Activated CD8-positive, alpha-beta memory T cell treated with anti-CD3 and anti-CD28 coated beads, Interleukin-2, amount 50 U/mL, for 48 hours (primary cell): ENCODE results near the gene TBXA2R.
"Not testable (repeated sequence)": the region's sequence is repeated elsewhere in the genome, so short reads cannot be mapped to it uniquely, and the experiment has no call there.

Experiments used
- DNase-seq: peaks from one replicate; pipeline ENCODE4 v3.0.0-alpha.2; 2020

TBXA2R gene

DNA sequence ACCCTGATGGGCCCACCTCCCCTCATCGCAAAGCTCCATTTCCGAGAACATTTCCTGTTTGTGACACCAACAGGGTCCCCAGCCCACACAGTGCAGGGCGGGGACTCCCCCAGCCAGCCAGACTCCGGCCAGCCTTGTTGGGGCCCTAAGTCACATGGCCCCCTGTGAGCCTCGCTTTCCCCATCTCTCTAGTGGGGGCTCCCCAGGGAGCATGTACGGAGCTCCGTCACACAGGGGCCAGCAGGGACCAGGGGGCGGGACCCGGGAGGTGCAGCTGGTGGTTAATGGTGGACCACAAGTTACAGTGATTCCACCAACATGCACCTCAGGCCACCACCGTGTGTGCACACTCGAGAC is 1.7 kb downstream of the TBXA2R start:
- peak; percentile 67 for DNase-seq

DNA sequence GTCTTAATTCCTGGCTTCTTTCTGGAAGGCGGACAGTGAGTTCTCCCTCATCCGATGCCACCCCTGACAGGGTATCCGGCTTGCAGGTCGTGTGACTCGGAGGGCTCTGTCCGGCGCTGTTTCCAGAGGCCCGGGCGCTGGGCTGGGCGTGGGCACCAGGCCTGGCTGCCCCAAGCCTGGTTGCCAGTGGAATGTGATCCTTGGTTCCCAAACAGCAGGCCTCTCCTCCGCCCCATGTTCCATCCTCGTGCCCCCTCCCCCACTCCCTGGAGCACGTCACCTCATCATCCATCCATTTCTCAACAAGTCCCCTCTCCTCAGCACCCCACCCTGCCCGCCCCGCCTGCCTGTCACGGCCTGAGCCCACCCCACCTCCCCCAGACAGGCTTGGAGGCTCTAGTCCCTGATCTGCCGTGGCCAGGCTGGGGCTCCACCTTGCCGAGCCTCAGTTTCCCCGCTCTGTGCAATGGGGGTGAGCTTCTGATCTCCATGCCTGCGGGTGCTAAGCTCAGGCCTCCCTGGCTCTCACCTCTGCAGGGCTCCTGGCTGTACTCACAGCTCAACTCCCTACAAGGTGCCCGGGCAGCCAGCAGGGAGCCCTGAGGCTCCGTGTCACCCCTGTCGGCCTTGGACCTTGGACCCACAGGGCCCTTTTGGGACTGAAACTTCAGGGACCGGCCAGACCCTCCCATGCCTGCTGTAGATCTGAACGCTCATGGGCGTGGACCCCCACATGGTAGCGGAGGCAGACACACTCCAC is 2.3 kb downstream of the TBXA2R start:
- DNase-seq: no peak

DNA sequence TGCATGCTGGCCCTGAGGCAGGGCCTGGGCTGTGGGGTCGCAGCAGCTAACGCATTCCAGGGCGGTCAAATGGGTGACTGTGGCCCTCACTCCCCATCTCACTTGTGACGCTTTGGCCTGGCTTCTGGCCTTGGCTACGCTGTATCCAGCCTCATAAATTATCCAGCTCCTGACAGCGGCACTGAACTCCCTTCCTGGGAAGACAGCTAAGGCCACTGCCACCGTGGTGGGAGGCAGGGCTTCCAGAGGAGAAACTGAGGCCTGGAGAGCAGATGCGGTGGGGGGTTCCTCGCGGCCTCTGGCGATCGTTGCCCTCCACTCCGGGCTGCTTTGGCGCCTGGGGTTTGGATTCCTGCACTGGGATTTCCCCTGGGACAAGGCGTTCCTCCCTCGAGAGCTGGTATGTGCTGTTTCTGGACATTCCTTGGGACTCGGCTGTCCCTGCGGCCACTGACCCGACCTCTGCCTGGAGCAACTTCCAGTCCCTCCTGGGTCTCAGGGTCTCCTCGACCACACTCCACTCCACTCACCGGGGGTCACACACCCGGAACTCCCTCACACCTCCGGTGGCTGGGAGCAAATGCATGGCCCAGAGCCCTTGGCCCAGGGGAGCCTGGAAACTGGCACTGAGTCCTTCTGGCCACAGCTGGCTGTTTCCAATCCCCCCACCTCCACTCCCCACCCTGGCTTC is 3.4 kb downstream of the TBXA2R start:
- DNase-seq: peak; percentile 47

DNA sequence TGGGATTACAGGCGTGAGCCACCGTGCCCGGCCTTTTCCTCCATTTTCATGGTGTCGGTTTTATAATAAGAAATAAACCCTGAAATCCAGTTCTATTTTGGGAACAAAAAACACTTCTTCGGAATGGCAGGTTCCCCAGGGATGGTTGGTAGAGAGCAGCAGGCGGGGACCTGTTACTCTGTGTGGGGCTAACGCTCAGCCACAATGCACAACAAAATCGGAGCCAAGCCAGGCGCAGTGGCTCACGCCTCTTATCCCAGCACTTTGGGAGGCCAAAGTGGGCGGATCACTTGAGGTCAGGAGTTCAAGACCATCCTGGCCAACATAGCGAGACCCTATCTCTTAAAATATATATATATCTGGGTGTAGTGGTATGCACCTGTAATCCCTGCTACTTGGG is 5.7 kb downstream of the TBXA2R start:
- DNase-seq: no peak

DNA sequence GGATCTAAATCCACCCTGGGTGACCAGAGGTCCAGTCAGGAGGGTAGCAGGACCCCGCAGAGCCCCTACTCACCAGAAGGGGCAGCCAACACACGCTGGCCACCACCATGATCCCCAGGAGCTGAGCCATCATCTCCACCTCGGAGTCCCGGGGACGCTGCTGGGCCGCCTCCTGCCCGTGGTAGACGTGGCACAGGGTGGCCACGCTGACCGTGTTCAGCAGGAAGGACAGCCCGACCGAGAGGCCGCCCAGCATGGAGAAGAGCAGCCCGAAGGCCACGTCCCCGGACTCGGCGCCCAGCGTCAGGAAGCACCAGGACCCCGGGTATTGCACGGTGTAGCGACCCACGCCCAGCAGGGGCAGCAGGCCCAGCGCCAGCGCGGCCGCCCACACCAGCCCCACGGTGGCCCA is 6.9 kb downstream of the TBXA2R start:
- no peak for DNase-seq

DNA sequence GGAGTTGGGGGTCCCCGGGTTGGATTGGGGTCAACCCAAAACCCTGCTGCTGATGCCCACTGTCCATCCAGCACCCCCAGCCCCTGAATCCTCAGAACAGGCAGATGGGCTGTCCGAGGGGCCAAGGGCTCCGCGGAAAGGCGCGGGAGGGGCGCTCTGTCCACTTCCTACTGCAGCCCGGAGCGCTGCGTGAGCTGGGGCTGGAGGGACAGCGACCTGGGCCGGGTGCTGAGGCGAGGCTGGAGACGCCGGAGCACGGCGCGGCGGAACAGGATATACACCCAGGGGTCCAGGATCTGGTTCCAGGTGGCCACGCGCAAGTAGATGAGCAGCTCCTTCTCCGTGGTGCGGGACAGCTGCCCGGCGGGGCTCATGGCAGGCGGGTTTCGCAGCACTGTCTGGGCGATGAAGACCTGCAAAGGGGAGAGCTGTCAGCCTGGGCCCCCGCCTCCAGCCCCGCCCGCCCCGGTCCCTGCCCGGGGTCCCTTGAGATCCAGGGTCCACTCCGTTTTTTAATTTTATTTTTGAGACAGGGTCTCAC is 11.1 kb downstream of the TBXA2R start:
- no peak for DNase-seq

DNA sequence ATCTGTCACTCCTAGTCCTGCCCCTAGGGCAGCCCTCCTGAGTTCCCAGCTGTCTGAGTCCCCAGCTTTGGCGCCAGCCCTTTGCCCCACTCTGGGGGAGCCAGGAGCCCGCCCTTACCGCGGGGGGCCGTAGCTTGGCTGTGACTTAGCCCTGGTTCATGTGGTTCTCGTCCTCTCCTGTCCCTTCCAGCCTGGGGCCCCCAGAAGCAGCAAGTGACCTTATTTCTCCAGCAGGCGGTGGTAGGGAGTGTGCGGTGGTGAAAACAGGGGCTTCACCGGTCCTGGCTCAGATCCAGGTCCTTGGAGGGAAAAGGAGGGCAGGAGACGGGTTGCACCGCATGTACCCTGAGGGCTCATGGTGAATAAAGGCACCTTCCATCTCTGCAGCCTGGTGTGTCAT is 13.5 kb downstream of the TBXA2R start:
- DNase-seq: no peak

DNA sequence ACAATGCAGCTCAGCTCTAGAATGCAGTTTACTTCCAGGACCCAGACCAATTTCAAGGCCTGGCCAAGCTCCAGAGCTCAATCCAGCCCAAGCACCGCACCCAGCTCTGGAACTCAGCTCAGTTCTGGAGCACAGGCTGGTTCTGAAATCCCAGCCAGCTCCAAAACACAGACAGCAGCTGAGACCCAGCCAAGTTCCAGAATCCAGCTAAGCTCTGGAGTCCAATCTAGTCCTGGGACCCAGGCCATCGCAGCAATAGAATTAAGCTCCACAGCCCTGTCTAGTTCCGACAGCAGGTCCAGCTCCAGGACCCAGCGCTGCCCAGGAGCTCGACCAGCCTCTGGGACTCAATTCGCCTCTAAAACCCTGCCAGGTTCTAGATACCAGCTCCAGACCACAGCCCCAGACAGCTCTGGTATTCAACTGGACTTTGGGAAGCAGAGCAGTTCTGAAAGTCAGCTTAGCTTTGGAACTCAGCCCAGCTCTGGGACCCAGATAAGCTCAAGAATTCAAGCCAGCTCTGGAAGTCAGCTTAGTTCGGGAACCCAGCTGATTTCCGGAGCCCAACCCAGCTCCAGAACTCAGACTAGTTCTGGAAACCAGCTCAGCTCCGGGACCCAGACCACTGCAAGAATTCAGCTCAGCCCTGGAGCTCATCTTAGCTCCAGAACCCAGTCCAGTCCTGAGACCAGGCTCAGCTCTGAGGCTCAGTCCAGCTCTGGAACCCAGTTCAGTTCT is 14.6 kb downstream of the TBXA2R start:
- DNase-seq: no peak

DNA sequence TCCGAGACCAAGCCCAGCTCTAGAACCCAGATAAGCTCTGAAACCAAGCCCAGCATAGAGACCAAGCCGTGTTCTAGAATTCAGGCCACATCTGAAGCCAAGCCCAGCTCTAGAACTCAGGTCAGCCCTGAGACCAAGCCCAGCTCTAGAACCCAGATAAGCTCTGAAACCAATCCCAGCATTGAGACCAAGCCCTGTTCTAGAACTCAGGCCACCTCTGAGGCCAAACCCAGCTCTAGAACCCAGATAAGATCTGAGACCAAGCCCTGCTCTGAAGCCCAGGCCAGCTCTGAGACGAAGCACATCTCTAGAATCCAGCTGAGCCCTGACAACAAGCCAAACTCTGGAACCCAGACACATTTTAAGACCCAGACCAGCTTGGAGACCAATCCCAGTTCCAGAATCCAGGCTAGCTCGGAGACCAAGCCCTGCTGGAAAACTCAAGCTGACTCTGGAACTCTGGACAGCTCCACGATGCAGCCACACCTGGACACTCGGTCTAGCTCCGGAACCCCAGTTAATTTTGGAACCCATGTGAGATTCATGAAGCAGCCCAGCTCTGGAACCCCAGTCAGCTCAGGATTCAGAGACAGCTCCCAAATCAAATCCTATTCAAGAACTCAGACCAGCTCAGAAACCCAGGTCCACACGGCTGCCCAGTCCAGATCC is 15.6 kb downstream of the TBXA2R start:
- DNase-seq: no peak

DNA sequence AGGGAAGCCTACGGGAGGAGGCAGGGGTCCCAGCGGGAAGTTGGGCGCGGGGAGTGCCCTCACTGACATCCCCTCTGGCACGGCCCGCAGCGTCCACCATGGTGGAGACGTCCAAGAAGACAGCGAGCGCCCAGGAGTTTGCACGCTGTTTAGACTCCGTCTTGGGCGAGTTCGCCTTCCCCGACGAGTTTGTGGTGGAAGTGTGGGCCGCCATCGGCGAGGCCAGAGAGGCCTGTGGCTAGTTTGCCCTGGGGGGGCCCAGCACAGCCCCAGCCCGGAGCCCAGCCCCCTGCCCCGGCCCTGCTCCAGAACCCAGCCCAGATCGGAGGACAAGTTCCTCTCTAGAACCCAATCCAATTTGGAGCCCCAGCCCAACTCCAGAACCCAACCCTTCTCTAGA is 16.7 kb downstream of the TBXA2R start:
- no peak for DNase-seq

DNA sequence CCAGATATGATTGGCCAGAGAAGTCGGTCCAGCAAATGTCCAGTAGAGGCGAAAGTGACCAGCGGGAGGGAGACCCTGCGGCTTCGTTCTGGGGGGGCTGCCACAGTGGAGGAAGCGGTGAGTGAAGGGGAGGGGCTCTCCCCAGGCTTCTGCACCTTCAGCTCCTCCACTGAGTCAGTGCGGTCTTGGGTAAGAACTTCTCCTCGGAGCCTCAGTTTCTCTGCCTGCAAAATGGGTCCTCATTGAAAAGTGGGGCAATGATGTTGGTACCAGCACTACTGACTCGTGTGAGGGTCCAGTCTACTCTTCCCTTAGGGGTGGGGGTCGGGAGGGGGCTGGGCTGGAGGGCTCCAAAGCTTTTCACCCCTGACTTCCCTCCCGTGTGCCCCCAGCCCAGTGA is 17.2 kb downstream of the TBXA2R start:
- no peak for DNase-seq

DNA sequence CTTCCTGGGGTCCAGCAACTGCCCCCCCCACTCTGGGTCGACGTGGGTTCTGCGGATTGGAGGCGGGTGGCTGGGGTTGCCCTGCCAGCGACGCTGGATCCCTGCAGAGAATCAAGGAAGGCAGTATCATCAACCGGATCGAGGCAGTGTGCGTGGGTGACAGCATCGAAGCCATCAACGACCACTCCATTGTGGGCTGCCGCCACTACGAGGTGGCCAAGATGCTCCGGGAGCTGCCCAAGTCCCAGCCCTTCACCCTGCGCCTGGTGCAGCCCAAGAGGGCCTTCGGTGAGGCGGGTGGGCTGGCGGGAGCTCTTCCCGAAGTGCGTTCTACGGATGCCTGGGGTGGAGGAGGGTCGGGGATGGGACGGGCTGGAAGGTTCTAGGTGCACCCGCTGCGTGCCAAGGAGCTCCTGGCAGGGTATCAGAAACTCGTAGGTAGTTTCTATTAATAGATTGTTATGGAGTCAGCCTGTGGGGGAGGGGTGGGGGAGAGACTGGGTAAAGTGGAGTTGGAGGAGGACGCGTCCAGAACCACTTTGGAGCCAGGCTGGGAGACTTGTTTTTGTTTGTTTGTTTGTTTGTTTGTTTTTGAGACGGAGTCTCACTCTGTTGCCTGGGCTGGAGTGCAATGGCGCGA is 19.8 kb downstream of the TBXA2R start:
- DNase-seq: no peak

DNA sequence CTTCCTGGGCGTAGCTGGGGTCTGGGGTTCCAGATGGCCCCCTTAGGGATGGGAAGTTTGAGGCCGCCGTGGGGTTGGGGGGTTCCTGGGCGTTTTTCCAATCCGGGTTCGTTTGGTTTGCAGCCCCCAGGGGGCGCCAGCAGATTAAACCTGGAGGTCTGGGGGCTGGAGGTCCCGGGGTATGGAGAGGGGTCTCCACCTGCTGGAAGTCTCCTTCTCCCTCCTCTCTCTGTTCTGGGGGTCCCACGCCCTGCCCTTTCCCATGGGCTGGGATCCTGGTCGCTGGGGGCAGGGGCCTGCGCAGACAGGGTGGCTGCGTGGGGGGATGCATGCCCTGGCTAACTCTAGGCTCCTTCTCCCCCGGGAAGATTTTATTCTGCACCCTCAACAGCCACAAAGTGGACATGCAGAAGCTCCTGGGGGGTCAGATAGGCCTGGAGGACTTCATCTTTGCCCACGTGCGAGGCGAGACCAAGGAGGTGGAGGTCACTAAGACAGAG is 20.5 kb downstream of the TBXA2R start:
- peak; percentile 80 for DNase-seq

DNA sequence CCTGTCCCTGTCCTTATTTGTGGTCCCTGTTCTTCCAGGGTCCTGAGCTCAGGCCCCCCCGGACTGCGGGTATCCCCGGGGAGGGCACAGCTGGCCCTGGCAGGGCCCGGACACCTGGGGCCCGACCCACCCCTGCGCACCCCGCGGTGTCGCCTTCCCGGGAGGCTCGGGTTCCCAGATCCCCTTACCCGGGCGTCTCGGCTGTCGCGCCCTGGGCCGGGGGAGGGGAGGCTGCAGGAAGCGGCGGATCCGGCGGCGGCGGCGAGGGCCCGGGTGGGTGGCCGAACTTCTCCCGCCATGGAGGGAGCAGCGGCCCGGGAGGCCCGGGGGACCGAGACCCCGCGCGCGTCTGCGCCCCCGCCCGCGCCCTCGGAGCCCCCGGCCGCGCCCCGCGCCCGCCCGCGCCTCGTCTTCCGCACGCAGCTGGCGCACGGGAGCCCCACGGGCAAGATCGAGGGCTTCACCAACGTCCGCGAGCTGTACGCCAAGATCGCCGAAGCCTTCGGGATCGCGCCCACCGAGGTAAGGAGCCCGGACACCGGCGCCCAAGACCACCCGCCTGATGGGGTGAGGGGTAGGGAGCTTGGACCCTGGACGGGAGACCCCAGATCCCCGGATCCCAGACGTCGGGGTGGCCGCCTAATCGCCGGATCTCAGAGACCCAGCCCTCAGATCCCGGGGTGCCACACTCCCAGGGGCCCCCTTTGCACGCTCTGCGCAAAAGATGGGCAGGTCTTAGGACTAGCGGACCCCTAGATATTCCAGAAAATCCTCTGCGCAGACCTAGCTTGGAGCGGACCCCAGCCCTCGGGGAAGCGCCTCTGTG is 21.2 kb downstream of the TBXA2R start, which contains the start of gene GIPC3:
GIPC3 (plus strand) TSS at position 178 of the 826 bp plus-strand sequence; CDS start at position 298, 120 bp downstream.
- no peak for DNase-seq

DNA sequence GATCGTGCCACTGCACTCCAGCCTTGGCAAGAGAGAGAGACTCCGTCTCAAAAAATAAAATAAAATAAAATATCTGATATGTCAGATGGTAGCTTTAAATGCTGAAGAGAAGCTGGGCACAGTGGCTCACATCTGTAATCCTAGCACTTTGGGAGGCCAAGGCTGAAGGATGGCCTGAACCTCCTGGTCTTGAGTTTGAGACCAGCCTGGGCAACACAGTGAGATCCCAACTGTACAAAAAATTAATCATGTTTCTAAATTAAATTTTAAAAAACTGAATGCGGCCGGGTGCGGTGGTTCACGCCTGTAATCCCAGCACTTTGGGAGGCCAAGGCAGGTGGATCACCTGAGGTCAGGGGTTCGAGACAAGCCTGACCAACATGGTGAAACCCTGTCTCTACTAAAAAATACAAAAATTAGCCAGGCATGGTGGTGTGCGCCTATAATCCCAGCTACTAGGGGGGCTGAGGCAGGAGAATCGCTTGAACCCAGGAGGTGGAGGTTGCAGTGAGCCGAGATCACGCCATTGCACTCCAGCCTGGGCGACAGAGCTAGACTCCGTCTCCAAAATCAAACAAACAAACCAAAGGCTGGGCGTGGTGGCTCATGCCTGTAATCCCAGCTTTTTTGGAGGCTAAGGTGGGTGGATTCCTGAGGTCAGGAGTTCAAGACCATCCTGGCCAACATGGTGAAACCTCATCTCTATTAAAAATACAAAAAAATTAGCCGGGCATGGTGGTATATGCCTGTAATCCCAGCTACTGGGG is 22.5 kb downstream of the TBXA2R start:
- not testable (repeated sequence) for DNase-seq

DNA sequence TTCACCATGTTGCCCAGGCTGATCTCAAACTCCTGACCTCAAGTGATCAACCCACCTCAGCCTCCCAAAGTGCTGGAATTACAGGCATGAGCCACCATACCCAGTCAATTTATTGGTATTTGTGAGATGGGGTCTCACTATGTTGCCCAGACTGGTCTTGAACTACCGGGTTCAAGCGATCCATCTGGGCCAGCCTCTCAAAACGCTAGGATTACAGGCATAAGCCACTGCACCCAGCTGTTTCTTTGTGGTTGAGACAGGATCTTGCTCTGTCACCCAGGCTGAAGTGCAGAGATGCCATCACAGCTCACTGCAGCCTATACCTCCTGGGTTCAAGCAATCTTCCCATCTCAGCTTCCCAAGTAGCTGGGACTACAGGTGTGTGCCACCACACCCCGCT is 24.9 kb downstream of the TBXA2R start:
- DNase-seq: not testable (repeated sequence)

DNA sequence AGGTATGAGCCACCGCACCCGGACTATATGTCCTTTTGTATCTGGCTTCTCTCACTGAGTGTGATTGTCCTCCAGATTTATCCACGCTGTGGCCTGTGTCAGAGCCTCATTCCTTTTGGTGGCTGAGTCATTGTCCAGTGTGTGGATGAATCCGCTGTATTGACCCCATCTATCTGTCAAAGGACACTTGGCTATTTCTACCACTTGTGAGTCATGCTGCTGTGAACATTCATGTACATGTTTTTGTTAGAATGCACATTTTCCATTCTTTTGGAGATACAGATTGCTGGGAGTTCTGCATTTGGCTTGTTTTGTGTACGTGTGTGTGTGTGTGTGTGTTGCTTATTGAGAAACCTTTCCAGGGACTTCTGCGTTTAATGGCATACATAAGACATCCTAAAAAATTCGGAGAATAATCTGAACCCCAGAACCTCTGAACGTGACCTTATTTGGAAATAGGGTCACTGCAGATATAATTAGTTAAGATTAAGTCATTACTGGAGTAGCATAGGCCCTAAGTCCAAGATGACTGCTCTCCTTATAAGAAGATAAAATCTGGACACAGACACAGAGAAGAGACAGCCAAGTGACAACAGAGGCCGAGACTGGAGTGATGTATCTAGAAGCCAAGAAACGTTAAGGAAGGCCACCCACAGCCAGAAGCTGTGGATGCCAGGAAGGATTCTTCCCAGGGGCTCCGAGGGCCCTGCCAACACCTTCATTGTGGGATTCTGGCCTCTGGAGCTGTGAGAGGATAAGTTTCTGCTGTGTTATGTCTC is 26.3 kb downstream of the TBXA2R start:
- DNase-seq: no peak

DNA sequence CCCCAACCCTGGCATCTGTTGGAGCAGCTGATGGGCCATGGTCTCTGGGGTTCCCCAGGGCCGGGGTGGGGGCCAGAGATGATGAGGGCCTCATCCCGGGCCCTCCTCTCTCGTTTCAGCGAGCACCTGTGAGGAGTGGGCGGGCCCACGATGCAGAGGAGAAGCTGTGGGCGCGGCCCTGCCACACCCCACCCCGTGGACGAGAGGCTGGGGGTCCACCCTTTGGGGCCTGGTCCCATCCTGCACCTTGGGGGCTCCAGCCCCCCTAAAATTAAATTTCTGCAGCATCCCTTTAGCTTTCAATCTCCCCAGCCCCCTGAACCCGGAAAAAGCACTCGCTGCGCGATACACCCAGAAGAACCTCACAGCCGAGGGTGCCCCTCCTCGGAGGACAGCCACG is 28.3 kb downstream of the TBXA2R start:
- DNase-seq: no peak

DNA sequence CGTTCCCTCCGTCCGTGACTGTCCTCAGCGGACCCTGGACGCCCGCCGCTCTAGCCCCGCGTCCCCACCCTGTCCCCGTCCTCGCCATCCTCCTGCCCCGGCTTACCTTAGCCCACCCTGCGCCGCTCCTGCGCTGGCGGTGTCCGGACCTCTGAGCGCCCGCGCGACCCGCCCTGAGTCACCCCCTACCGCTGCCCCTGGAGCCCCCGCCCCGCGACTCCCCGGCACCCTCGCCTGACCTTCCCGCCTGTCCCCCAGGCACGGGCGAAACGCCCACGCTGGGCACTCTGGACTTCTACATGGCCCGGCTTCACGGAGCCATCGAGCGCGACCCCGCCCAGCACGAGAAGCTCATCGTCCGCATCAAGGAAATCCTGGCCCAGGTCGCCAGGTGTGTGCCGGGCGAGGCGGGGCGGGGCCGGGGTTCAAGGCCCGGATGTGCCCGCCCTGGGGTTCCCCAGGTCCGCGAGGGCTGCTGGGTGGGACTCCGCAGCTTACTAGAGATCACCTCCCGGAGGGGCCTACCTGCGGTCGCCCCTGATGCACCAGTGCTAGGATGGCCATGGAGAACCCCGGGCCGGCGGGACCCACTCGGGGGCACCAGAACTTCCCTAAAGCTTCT is 28.8 kb downstream of the TBXA2R start:
- DNase-seq: no peak
